ENCODE measurements around the gene ZNF441.
"Not testable (repeated sequence)": the region's sequence is repeated elsewhere in the genome, so short reads cannot be mapped to it uniquely, and the experiment has no call there.

The ZNF441 gene

GRCh38 chr19:11814700-11815035 lies 47.9 kb downstream of the ZNF441 start:
- no peak for DNase-seq (ENCODE audit: low read depth)
- TF ChIP-seq CTCF (IDR thresholded peaks at IDR 0.05; ENCODE audit: control insufficient read depth, extremely low read depth, insufficient read depth), result no peak
- H3K4me3 ChIP-seq (ENCODE audit: low read depth, low read length), result peak overlapping the region; percentile 87

- no peak for TF ChIP-seq CTCF (IDR thresholded peaks at IDR 0.05; ENCODE audit: control insufficient read depth, extremely low read depth, insufficient read depth)
- no peak for DNase-seq (ENCODE audit: low read depth)
- no peak overlapping the region for H3K4me3 ChIP-seq (ENCODE audit: low read depth, low read length)
Observed at GRCh38 chr19:11821474-11822109, 54.8 kb downstream of the ZNF441 start.

GRCh38 chr19:11828957-11829876 lies 62.4 kb downstream of the ZNF441 start:
- not testable (repeated sequence) for H3K4me3 ChIP-seq (ENCODE audit: low read depth, low read length); DNase-seq (ENCODE audit: low read depth)

- no peak for TF ChIP-seq CTCF (IDR thresholded peaks at IDR 0.05; ENCODE audit: control insufficient read depth, extremely low read depth, insufficient read depth)
- DNase-seq (ENCODE audit: low read depth), result no peak
- H3K4me3 ChIP-seq (ENCODE audit: low read depth, low read length), result no peak overlapping the region
Observed at GRCh38 chr19:11832253-11832912, 65.6 kb downstream of the ZNF441 start.

GRCh38 chr19:11833541-11833940 lies 66.7 kb downstream of the ZNF441 start:
- no peak overlapping the region for H3K4me3 ChIP-seq (ENCODE audit: low read depth, low read length)
- no peak for TF ChIP-seq CTCF (IDR thresholded peaks at IDR 0.05; ENCODE audit: control insufficient read depth, extremely low read depth, insufficient read depth)
- no peak for DNase-seq (ENCODE audit: low read depth)
